GM10266 (cell line): Measurements from ENCODE around the gene TPO.

ENCODE experiments used
- DNase-seq: peaks from one replicate; pipeline ENCODE4 v3.0.0; 2012; ENCODE audit errors: extremely low spot score
- CTCF ChIP-seq: IDR thresholded peaks from 2 replicates; pipeline ENCODE4 v1.5.1; 2012; ENCODE audit warnings: mild to moderate bottlenecking, low read depth; ENCODE audit not compliant: control insufficient read depth, insufficient read depth; ENCODE audit errors: missing control alignments

Gene TPO

GRCh38 chr2:1459727-1460126 is 46.5 kb downstream of the TPO start:
- DNase-seq = no peak
- TF ChIP-seq CTCF = no peak

- no peak for DNase-seq
- TF ChIP-seq CTCF = no peak
These were observed 47.7 kb downstream of the TPO start for GRCh38 chr2:1460851-1461418.

GRCh38 chr2:1461507-1462390 is 48.5 kb downstream of the TPO start:
- no peak for DNase-seq
- TF ChIP-seq CTCF = no peak

- DNase-seq = no peak
- TF ChIP-seq CTCF = no peak
These were observed 49.7 kb downstream of the TPO start for GRCh38 chr2:1462994-1463393.

GRCh38 chr2:1472350-1472749 is 59.1 kb downstream of the TPO start:
- TF ChIP-seq CTCF = no peak

GRCh38 chr2:1476617-1477195 is 63.4 kb downstream of the TPO start:
- TF ChIP-seq CTCF = no peak
- DNase-seq = no peak

More at GRCh38 chr2:1472350-1472749, 59.1 kb downstream of the TPO start:
- no peak for DNase-seq
